GM18507 (cell line): ENCODE results near the gene SPTLC1.
"Not testable (repeated sequence)": the region's sequence is repeated elsewhere in the genome, so short reads cannot be mapped to it uniquely, and the experiment has no call there.

Source experiments
- DNase-seq: peaks from one replicate; pipeline ENCODE4 v3.0.0; 2011; ENCODE audit warnings: low read depth; ENCODE audit not compliant: insufficient read length; ENCODE audit errors: extremely low spot score
- FAIRE-seq: peaks from 2 replicates; lab custom pipeline; 2011; peaks lifted over from hg19 to GRCh38; lab: Jason Lieb, UNC

SPTLC1 gene

DNA sequence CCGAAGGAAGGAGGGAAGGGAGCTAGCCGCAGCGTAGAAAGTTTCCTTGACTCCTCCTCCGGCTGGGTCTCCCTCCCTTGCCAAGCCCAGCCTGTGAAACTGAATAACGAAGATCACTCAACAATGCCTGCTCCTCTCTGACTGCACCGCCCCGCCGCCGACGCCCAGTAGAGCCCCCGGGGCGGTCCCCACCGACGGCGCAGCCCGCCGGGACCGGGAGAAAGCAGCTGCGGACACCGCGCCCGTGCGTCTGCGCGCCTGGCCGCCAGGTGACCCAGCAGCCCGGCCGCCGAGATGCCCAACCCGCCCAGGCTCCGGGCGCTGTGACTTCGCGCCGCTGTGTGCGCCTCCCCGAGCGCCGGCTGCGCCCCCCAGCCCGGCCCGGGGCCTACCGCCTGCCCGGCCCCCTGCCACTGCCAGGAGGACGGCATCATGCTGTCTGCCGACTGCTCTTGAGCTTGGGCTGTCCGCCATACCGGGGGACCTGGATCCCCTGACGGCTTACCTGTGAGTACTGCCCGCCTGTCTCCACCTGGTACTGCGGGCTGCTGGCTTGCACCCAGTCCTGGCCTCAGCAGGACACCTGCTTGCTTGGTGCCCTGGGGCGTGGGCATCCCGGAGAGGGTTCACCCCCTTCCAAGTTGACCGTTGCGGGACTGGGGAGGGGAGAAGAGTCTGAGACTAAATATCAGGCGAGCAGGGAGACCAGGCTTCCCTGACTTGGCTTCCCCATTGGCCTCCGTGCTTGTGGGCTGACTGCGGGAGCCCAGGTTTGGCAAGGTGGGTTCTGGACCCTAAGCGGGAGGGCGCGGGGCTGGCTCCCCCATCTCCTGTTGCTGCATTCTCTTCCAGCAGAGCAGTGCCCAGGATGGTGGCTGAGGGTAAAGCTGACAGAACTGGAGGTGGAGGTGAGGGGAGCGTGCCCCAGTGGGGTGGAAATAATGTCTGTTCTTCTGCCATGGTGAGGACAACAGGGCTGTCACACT is 26.2 kb upstream of the SPTLC1 start:
- DNase-seq, result no peak
- FAIRE-seq, result no peak

- no peak for DNase-seq
- FAIRE-seq, result no peak
Observed at GRCh38 chr9:92140754-92141143, 25.5 kb upstream of the SPTLC1 start.

GRCh38 chr9:92140074-92140753 is 25.0 kb upstream of the SPTLC1 start:
- peak; percentile 56 for DNase-seq
- FAIRE-seq, result peak; percentile 73

GRCh38 chr9:92138960-92139540 is 23.8 kb upstream of the SPTLC1 start:
- DNase-seq, FAIRE-seq: not testable (repeated sequence)

GRCh38 chr9:92138157-92138959 is 23.1 kb upstream of the SPTLC1 start:
- DNase-seq (no peak), FAIRE-seq (peak; percentile 71)

- FAIRE-seq, result no peak
Observed at GRCh38 chr9:92136184-92136858, 21.1 kb upstream of the SPTLC1 start.

GRCh38 chr9:92135576-92135975 is 20.4 kb upstream of the SPTLC1 start:
- FAIRE-seq (no peak), DNase-seq (no peak)

More at GRCh38 chr9:92136184-92136858, 21.1 kb upstream of the SPTLC1 start:
- DNase-seq, result no peak

DNA sequence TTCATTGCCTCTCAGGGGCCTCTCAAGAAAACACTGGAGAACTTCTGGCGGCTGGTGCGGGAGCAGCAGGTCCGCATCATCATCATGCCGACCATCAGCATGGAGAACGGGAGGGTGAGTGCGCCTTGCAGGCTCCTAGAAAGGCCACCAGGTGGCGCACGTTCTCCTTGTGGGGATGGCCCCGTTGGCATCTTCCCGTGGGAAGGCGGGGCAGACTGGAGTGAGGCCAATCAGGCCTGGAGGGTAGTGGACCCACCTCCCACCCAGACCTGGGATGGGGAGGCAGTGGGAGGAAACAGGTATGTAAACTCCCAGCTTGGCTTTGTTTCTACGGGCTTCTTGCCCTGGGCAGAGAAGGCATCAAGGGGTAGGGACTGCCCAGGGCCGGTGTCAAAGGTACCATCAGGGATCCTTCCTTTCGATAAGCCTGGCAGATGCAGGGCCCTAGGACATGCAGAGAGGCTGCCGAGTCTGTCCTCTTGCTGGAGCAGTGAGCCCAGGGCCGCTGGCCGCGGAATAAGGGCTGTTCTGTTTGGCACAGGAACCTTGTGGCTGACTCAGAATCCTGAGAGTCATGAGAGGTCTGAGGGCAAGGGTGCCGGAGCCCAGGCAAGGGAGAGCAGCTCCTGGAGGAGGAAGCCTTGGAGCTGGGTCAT is 18.9 kb upstream of the SPTLC1 start:
- FAIRE-seq (peak; percentile 60), DNase-seq (peak; percentile 54)

DNA sequence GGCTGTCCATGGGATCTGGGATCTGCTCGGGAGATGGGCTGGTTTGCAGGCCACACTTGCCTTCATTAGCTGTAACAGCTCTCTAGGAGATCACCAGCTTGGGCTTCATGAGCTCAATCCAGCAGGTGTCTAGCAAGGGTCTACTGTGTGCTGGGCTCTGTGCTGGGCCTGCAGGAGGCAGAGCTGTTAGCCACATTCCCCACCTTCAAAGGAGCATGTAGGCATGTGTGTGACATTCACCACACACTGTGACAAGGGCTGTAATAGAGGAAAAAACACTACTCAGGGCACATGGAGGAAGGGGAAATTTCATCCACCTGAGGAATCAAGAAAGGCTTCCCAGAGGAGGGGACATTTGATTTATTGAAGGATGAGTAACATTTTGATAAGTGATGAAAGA is 17.7 kb upstream of the SPTLC1 start:
- not testable (repeated sequence) for DNase-seq, FAIRE-seq

- FAIRE-seq, result no peak
- no peak for DNase-seq
Observed at GRCh38 chr9:92132501-92132900, 17.3 kb upstream of the SPTLC1 start.

DNA sequence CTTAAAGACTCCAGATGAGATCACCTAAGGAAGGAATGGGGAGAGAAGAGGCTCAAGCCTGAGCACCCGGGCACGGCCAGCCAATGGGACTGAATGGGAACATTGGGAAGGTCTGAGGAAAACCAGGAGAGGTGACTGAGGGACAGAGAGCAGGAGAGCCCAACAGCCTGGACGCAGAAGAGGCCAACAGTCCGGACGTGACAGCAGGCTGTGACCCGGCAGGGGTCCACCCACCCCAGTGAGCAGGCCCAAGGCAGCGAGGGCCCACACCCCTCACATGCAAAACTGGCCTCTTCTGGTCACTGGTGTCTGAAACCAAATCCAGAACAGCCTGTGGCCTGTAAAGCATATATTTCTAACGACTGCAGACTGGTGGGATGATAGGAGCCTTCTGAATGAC is 7.6 kb upstream of the SPTLC1 start:
- FAIRE-seq, result no peak
- DNase-seq, result no peak

- FAIRE-seq (no peak), DNase-seq (no peak)
Observed at GRCh38 chr9:92122061-92122460, 6.8 kb upstream of the SPTLC1 start.

- no peak for DNase-seq
- FAIRE-seq, result no peak
Observed at GRCh38 chr9:92121265-92121664, 6.1 kb upstream of the SPTLC1 start.

DNA sequence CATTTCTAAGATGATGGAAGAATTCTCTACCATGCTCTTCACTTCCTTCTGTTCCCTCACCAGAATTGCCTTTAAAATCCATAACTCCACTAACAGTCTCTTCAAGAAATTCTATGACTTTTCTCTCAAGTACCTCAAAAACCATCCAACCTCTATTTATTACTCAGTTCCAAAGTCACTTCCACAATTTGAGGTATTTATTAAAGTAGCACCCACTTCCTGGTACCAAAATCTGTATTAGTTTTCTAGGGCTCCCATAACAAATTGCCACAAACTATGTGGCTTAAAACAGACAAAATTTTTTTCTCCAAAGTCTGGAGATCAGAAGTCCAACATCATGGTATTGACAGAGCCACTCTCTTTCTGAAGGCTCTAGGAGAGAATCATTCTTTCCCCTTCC is 4.9 kb upstream of the SPTLC1 start:
- DNase-seq, result no peak
- FAIRE-seq, result no peak

DNA sequence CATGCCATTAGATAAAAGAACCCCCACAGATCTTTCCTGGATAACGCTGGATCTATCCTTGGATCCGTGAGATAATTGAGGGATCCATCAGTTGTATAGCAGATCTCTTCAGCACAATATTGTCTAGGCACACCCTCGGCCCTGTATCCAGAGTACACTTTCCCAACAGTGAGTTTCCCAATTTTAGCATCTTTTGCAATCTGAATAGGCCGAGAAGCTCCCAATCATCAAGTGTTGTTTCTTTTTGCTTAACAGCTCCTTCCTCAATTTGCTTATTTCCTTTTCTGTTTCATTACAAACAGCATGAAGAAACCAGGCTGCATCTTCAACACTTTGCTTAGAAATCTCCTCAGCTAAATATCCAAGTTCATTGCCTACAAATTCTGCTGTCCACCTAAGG is 4.4 kb upstream of the SPTLC1 start:
- no peak for FAIRE-seq

GRCh38 chr9:92108122-92108521 is 7.1 kb downstream of the SPTLC1 start:
- no peak for DNase-seq
- no peak for FAIRE-seq

More for the DNA sequence above, 4.4 kb upstream of the SPTLC1 start:
- no peak for DNase-seq

GRCh38 chr9:92105446-92106225 is 9.6 kb downstream of the SPTLC1 start:
- DNase-seq, FAIRE-seq: not testable (repeated sequence)

- FAIRE-seq, DNase-seq: not testable (repeated sequence)
Observed at GRCh38 chr9:92103601-92104000, 11.6 kb downstream of the SPTLC1 start.
